ENCODE results near the gene PCED1A.

PCED1A gene

DNA sequence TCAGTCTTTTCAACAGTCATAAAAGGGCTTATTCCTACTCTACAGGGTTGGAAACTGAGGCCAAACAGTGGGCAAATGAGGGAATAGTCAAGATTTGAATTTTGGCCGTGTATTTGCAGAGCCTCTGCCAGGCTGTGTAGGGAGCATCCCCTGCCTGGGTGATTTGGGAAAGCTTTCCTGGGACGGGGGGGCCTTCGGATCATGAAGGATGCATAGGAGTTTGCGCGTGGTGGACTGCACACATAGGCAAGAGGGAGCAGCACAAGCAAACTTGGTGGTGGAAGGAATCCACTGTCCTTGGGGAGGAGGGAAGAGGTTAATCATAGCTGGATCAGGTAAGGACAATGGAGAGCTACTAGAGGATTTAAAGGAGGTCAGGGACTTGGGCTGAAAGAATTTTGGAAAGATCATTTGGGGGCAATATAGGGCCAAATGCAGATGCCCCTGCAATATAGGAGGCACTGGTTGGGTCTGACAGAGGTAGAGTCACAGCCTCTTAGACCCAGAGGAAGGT, 35.3 kb upstream of the PCED1A start:
- H3K36me3 ChIP-seq (ENCODE audit: insufficient read depth, low read length) = no peaks in the 10 kb centered on the region
- H2AFZ ChIP-seq (ENCODE audit: low read length) = no peak overlapping the region
- TF ChIP-seq EZH2 (IDR thresholded peaks at IDR 0.05; ENCODE audit: borderline replicate concordance, low read length) (no peak), CTCF (IDR thresholded peaks at IDR 0.05; ENCODE audit: low read length) (no peak)
- H3K4me3 ChIP-seq (ENCODE audit: low read depth, low read length, poor library complexity, severe bottlenecking) = peak overlapping the region; percentile 83
- H4K20me1 ChIP-seq (ENCODE audit: insufficient read depth, low read length) = no peaks in the 10 kb centered on the region
- H3K79me2 ChIP-seq (ENCODE audit: insufficient read depth, low read length) = peaks cover 48% of the 10 kb centered on the region
- peaks cover 43% of the 10 kb centered on the region for H3K4me1 ChIP-seq (ENCODE audit: insufficient read depth, low read length, severe bottlenecking)
- H3K27ac ChIP-seq (ENCODE audit: low read depth, low read length, poor library complexity, severe bottlenecking) = no peak overlapping the region
- no peaks in the 10 kb centered on the region for H3K9me2 ChIP-seq (ENCODE audit: low read depth, low read length)
- no peaks in the 10 kb centered on the region for H3K9me3 ChIP-seq (ENCODE audit: low read length)
- no peaks in the 10 kb centered on the region for H3F3A ChIP-seq (ENCODE audit: insufficient read depth, low read length)
- peak overlapping the region; percentile 97; the same call in 1 of the 2 replicates for H3K4me2 ChIP-seq (ENCODE audit: low read length)
- no peak overlapping the region for H3K9ac ChIP-seq (ENCODE audit: low read length)
- no peaks in the 10 kb centered on the region for H3K27me3 ChIP-seq (ENCODE audit: insufficient read depth, low read length)

GRCh38 chr20:2874456-2874855, 34.0 kb upstream of the PCED1A start:
- H4K20me1 ChIP-seq (ENCODE audit: insufficient read depth, low read length) = no peaks in the 10 kb centered on the region
- no peaks in the 10 kb centered on the region for H3K36me3 ChIP-seq (ENCODE audit: insufficient read depth, low read length)
- peak overlapping the region; percentile 97 for H3K4me2 ChIP-seq (ENCODE audit: low read length)
- H3K9me2 ChIP-seq (ENCODE audit: low read depth, low read length) = no peaks in the 10 kb centered on the region
- H2AFZ ChIP-seq (ENCODE audit: low read length) = no peak overlapping the region
- H3K9ac ChIP-seq (ENCODE audit: low read length) = peak overlapping the region; percentile 88
- TF ChIP-seq EZH2 (IDR thresholded peaks at IDR 0.05; ENCODE audit: borderline replicate concordance, low read length) (no peak), CTCF (IDR thresholded peaks at IDR 0.05; ENCODE audit: low read length) (no peak)
- no peaks in the 10 kb centered on the region for H3K27me3 ChIP-seq (ENCODE audit: insufficient read depth, low read length)
- H3F3A ChIP-seq (ENCODE audit: insufficient read depth, low read length) = no peaks in the 10 kb centered on the region
- H3K9me3 ChIP-seq (ENCODE audit: low read length) = no peaks in the 10 kb centered on the region
- H3K4me3 ChIP-seq (ENCODE audit: low read depth, low read length, poor library complexity, severe bottlenecking) = peak overlapping the region; percentile 83
- H3K27ac ChIP-seq (ENCODE audit: low read depth, low read length, poor library complexity, severe bottlenecking) = peak overlapping the region; percentile 8
- peaks cover 39% of the 10 kb centered on the region for H3K79me2 ChIP-seq (ENCODE audit: insufficient read depth, low read length)
- peaks cover 43% of the 10 kb centered on the region for H3K4me1 ChIP-seq (ENCODE audit: insufficient read depth, low read length, severe bottlenecking)

DNA sequence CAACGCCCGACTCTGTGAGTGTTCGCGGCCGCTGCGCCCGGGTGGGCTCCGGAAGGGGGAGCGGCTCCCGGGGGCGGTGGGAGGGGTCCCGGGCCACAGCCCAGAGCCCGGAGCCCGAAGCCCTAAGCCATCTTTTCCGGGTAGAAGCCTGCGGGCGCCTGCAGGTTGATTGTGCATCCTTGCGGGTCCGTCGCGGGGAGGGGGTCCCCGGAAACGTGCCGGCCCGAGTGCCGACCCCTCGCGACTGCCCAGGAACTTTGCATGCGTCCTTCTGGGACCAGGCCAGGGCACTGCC, 33.2 kb upstream of the PCED1A start:
- no peaks in the 10 kb centered on the region for H4K20me1 ChIP-seq (ENCODE audit: insufficient read depth, low read length)

More for the DNA sequence above, 33.2 kb upstream of the PCED1A start:
- peak overlapping the region; percentile 88 for H3K9ac ChIP-seq (ENCODE audit: low read length)
- peak overlapping the region; percentile 97 for H3K4me2 ChIP-seq (ENCODE audit: low read length)
- H3K36me3 ChIP-seq (ENCODE audit: insufficient read depth, low read length) = no peaks in the 10 kb centered on the region
- no peaks in the 10 kb centered on the region for H3K9me3 ChIP-seq (ENCODE audit: low read length)
- TF ChIP-seq EZH2 (IDR thresholded peaks at IDR 0.05; ENCODE audit: borderline replicate concordance, low read length) (no peak), CTCF (IDR thresholded peaks at IDR 0.05; ENCODE audit: low read length) (no peak)
- peaks cover 37% of the 10 kb centered on the region for H3K4me1 ChIP-seq (ENCODE audit: insufficient read depth, low read length, severe bottlenecking)
- no peaks in the 10 kb centered on the region for H3K9me2 ChIP-seq (ENCODE audit: low read depth, low read length)
- H3K79me2 ChIP-seq (ENCODE audit: insufficient read depth, low read length) = peaks cover 37% of the 10 kb centered on the region
- H3K27me3 ChIP-seq (ENCODE audit: insufficient read depth, low read length) = no peaks in the 10 kb centered on the region
- peak overlapping the region; percentile 83 for H3K4me3 ChIP-seq (ENCODE audit: low read depth, low read length, poor library complexity, severe bottlenecking)
- peak overlapping the region; percentile 12 for H3K27ac ChIP-seq (ENCODE audit: low read depth, low read length, poor library complexity, severe bottlenecking)
- no peaks in the 10 kb centered on the region for H3F3A ChIP-seq (ENCODE audit: insufficient read depth, low read length)
- no peak overlapping the region for H2AFZ ChIP-seq (ENCODE audit: low read length)

Measured in OCI-LY1 (cell line).